NOMO-1 treated with dmso at 0.1 percent for 144 hours (cell line): ENCODE measurements around the gene NPNT.

Experiments used
- DNase-seq: peaks from one replicate; lab custom pipeline; 2025; ENCODE audit not compliant: unreplicated experiment; lab: John Stamatoyannopoulos, UW

The NPNT gene

GRCh38 chr4:105912633-105913032 lies 17.4 kb downstream of the NPNT start:
- no peak for DNase-seq

- no peak for DNase-seq
Measured at GRCh38 chr4:105917171-105917685, 22.0 kb downstream of the NPNT start.

- DNase-seq: no peak
Measured at GRCh38 chr4:105921301-105921700, 26.0 kb downstream of the NPNT start.

- DNase-seq: no peak
Measured at GRCh38 chr4:105923497-105924238, 28.4 kb downstream of the NPNT start.

GRCh38 chr4:105924341-105924740 lies 29.1 kb downstream of the NPNT start:
- DNase-seq: no peak

- DNase-seq: no peak
Measured at GRCh38 chr4:105930698-105931097, 35.4 kb downstream of the NPNT start.

GRCh38 chr4:105933083-105933482 lies 37.8 kb downstream of the NPNT start:
- no peak for DNase-seq

- DNase-seq: no peak
Measured at GRCh38 chr4:105934386-105934785, 39.1 kb downstream of the NPNT start.

GRCh38 chr4:105936901-105937300 lies 41.6 kb downstream of the NPNT start:
- DNase-seq: no peak

GRCh38 chr4:105937759-105938158 lies 42.5 kb downstream of the NPNT start:
- no peak for DNase-seq

- no peak for DNase-seq
Measured at GRCh38 chr4:105943234-105943633, 48.0 kb downstream of the NPNT start.

GRCh38 chr4:105944540-105944939 lies 49.3 kb downstream of the NPNT start:
- no peak for DNase-seq

GRCh38 chr4:105946771-105947170 lies 51.5 kb downstream of the NPNT start:
- DNase-seq: no peak

GRCh38 chr4:105950701-105951100 lies 55.4 kb downstream of the NPNT start:
- DNase-seq: no peak

GRCh38 chr4:105951198-105951597 lies 55.9 kb downstream of the NPNT start:
- no peak for DNase-seq

- no peak for DNase-seq
Measured at GRCh38 chr4:105952591-105952990, 57.3 kb downstream of the NPNT start.

- DNase-seq: no peak
Measured at GRCh38 chr4:105956569-105956968, 61.3 kb downstream of the NPNT start.

GRCh38 chr4:105957680-105958079 lies 62.4 kb downstream of the NPNT start:
- DNase-seq: no peak

GRCh38 chr4:105963461-105964400 lies 68.5 kb downstream of the NPNT start:
- no peak for DNase-seq

- no peak for DNase-seq
Measured at GRCh38 chr4:105965183-105965800, 70.0 kb downstream of the NPNT start.

- DNase-seq: no peak
Measured at GRCh38 chr4:105966051-105966450, 70.8 kb downstream of the NPNT start.
